Ovary (tissue), 3 donors: ENCODE data around the gene VGLL1.

Source experiments
- EP300 ChIP-seq: sonication (generic); formaldehyde crosslinking; IDR thresholded peaks from one replicate; pipeline ENCODE4 v1.6.1; 2017; ENCODE audit warnings: antibody characterized with exemption
- TF ChIP-seq, protein P1 (sequence below), 3 donors: fragments of 450-650 bp in 2 of 3; fragments of 200-600 bp in 1 of 3; IDR thresholded peaks; one replicate each; pipeline versions ENCODE4 v1.5.1 to v1.8.0; 2016 to 2022; ENCODE audit warnings: antibody characterized with exemption in 3 of 3, mild to moderate bottlenecking in 1 of 3
- donor health status: DM: no; HTN: no; CAD: no.

- TF ChIP-seq, protein P1, sequence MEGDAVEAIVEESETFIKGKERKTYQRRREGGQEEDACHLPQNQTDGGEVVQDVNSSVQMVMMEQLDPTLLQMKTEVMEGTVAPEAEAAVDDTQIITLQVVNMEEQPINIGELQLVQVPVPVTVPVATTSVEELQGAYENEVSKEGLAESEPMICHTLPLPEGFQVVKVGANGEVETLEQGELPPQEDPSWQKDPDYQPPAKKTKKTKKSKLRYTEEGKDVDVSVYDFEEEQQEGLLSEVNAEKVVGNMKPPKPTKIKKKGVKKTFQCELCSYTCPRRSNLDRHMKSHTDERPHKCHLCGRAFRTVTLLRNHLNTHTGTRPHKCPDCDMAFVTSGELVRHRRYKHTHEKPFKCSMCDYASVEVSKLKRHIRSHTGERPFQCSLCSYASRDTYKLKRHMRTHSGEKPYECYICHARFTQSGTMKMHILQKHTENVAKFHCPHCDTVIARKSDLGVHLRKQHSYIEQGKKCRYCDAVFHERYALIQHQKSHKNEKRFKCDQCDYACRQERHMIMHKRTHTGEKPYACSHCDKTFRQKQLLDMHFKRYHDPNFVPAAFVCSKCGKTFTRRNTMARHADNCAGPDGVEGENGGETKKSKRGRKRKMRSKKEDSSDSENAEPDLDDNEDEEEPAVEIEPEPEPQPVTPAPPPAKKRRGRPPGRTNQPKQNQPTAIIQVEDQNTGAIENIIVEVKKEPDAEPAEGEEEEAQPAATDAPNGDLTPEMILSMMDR (IDR thresholded peaks at IDR 0.05) = no peak
- TF ChIP-seq EP300 = no peak
Measured at GRCh38 chrX:136587532-136587931, 55.5 kb downstream of the VGLL1 start.
